GM19193 (cell line): ENCODE data around the gene LY6G6C.

ENCODE experiments used
- POLR2A ChIP-seq: IDR thresholded peaks from 4 replicates; pipeline ENCODE4 v1.6.1; 2011; ENCODE audit not compliant: insufficient read depth, insufficient read length; ENCODE audit errors: extremely low read depth

Gene LY6G6C

DNA sequence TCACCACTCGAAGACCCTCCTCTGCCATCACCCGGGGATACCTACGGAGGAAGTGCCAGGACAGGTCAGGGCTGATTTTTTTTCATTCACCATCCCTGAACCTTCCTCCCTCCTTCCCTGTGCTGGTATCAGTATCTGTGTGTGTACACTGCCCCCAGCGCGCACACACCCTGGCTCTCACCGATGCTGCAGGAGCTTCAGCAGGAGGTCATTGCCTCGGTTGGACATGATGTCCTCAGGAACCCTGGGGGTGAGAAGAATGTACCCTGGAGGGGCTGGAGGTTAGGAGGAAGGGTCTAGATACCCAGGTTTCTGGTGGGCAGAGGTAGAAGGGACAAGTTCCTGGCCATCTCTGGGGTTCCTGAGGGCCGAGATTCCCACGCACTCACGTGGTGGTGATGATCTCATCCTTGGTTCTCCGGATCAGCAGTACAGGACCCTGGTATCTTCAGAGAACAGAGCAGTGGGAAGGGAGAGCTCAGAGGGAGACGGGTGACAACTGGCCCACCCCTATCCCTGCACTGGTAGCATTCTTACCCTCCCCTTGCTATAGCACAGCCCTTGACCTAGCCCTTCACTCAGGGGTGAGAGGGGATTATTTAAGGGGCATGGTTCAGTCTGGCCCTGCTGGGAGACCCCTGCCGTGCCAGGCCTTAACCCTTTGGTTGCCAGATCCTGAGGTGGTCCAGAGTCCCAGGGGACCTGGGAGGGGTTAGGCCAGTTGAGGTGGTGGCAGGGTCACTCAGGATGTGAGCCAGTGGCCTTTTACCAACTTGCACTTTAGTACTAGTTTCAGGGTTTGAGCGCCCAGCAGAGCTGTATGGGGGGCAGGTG, 33.5 kb downstream of the LY6G6C start:
- no peak for TF ChIP-seq POLR2A

DNA sequence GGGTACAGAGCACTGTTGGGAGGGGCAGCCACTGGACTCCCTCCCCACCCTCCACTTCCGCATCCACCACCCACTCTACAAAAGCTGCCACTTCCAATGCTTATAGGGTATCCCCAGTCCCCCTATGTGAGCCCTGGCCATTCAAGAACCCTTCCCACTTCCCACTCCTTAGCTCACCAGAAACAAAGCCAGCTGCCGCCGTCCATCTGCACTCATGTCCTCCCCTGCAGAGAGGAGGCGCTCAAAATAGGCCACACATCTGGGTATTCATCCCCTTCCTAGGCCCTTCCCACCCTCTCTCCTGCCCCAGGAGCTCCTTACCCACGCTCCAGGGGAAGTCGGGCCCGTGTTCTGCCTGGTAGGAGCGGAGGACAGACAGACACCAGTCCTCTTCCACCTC, 34.2 kb downstream of the LY6G6C start:
- TF ChIP-seq POLR2A = no peak

DNA sequence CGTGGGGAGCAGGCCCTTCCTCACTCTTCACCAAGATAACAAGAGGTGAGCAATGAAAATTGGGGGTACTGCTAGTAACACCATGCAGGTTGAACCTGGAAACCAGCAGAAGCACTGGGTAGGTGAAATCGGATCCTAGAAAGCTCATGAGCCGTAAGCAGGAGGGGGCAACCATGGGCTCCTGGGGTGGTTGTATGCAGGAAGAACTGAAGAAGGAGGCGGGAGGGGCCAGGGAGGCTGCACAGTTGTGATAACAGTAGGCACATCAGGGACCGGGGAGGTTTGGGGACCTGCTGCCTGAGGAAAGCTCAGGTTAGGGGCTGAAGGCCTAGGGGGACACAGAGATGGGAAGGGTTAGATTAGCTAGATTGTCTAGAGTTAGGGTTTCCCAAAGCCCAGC, 35.1 kb downstream of the LY6G6C start:
- no peak for TF ChIP-seq POLR2A

DNA sequence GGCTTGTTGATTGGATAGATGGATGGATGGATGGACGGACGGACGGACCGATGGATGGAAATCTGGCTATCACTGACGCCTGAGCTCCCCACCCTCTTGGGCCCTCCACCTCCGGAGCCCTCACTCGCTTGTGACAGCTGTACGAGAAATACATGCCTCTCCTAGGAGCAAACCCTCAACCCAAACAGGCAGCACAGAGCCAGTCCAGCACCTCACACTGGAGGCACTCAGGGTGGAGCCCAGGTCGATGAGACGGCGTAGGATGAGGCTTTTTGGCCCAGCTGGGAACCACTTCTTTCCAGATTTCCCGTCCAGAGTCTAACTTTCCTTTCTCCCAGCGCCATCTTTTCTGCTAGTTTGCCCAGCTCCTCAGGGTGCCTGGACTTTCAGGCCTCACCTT, 38.0 kb downstream of the LY6G6C start:
- TF ChIP-seq POLR2A = no peak

DNA sequence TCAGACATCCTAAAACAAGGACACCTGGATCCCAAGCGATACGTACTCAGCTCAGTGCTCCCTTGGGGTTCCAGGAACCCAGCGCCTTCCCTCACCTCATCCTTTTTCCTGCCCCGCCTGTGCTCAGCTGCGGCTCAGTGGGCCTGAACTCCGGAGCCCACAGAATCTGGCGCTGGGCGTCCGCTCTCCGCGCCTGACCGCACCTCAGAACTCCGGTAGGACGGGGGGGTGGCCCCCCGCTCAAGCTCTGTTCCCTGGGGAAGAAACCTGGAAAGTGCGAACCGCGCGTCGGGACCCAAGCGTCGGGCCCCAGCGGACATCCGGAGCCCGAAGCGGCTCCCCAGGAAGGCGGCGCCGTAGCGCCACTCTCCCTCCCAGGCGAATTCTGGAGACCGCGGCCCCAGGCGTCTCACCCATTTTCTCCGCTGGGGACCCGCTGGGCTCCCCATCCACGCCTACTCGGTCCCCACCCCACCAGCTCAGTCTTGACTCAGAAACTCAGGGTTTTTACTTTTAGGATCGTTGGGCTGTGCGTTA, 40.3 kb downstream of the LY6G6C start:
- TF ChIP-seq POLR2A = no peak

DNA sequence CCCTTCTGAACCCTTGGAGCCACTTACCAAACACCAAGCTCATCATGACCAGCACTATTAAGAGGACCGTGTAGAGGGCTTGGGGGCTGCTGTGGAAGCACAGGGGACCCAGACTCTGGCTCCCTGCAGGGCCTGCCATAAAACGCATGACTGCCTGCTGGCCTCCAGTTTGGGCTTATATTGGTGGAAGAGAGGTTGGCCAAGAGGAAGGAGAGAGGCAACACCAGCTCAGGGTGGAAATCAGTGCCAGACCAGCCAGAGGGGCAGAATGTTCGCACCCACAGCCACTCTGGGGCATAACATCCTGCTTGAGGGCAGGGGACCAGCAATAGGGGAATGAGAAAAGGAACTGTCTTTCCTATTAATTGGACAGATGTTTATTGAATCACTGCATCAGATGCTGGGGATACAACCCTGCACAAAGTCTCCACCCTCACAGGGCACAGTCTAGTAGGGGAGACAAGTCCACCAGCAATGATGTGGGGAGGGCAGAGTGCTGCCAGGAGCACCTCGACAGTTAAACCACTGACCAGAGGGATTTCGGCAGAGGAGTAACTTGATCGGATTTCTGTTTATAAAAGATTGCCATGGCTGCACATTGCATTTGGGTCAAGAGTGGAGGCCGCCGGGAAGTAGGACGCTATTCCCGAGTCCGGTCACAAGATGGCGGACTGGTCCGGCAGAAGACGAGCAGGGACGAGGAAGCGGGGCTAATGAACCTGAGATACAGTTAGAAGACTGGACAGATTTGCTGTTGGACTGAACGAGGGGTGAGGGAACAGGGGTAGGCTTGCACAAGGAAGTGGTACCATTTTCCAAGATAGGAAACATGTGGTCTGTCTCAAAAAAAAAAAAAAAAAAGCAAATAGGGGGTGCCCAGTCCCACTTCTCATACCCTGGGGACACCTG, 41.1 kb downstream of the LY6G6C start, which contains the start of gene LY6G5C:
LY6G5C (minus strand) TSS at position 842 of the 909 bp plus-strand sequence; CDS start at position 148, 694 bp downstream.
- TF ChIP-seq POLR2A = no peak

DNA sequence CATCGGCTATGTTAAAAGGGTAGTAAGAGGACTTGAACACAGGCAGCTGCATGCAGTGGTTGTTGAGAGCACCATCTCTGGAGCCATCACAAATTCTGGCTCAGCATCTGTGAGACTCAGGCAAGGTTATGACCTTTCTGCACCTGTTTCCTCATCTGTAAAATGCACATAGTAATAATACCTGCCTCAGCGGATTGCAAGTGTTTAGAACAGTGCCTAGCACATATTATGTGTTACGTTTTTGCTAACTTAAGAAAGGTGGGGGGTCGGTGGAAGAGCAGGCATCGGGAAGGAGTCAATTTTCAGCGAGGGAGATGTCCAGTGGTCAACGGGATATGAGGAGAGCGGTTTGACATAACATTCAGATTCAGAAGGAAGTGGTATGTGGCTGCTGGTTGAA, 43.6 kb downstream of the LY6G6C start:
- no peak for TF ChIP-seq POLR2A

DNA sequence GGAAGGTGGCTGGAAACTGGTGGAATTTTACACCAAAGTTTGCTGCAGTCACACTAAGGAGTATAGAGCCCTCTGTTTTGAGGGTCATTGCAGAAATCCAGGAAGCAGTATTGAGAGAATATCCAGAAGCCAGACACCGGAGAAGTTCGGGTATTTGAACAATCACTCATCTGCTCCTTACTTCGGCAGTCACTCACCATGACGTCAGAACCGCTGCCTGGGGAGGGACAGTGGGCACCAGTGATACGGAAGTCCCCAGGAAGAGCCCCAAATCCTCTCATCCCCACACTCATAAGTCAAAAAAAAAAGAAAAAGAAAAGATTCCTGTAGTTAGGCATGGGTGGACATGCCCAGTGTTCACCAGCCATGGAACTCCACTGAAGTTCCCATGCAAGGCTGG, 44.6 kb downstream of the LY6G6C start:
- TF ChIP-seq POLR2A = no peak

DNA sequence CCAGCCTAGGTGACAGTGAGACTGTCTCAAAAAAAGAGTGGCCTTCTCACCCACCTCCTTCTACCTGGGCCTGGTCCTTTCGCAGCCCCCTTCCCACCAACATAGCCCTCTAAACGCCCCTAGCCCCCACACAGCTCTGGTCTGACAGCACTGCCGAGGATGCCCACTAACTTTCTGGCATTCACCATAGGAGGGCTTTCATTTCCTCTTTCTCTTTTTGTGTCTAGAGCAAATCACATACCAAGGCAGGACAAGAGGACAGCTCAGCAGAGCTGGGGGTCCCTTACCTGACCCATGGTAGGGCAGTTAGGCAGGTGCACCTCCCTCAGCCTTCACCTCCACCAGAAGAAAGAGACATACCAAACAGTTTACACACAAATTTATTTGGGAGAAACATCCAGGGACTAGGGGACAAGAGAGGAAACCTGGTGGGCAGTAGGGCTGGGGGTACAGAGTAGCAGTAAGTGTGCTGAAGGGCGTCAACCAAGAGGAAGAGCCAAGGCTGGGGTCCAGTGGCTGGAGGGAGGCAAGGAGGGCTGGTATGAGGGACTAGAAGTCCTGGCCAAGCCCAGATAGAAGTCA, 45.1 kb downstream of the LY6G6C start:
- TF ChIP-seq POLR2A = no peak

DNA sequence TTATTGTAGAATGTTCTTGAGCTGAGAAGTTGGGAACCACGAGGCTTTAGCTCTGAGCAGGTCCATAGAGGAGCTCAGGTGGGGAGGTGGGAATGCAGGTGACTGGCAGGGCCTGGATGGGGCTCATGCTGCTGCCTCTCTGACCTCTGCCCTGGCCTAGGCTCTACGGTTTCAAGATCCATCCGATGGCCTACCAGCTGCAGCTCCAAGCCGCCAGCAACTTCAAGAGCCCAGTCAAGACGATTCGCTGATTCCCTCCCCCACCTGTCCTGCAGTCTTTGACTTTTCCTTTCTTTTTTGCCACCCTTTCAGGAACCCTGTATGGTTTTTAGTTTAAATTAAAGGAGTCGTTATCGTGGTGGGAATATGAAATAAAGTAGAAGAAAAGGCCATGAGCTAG, 51.9 kb downstream of the LY6G6C start, which contains the start of gene LY6G5B:
LY6G5B (plus strand) TSS at position 301 of the 400 bp plus-strand sequence. CDS start 975 bp downstream, outside the sequence.
- TF ChIP-seq POLR2A = no peak
